ENCODE results near the gene NCK1.
"Not testable (repeated sequence)": the region's sequence is repeated elsewhere in the genome, so short reads cannot be mapped to it uniquely, and the experiment has no call there.

The NCK1 gene

DNA sequence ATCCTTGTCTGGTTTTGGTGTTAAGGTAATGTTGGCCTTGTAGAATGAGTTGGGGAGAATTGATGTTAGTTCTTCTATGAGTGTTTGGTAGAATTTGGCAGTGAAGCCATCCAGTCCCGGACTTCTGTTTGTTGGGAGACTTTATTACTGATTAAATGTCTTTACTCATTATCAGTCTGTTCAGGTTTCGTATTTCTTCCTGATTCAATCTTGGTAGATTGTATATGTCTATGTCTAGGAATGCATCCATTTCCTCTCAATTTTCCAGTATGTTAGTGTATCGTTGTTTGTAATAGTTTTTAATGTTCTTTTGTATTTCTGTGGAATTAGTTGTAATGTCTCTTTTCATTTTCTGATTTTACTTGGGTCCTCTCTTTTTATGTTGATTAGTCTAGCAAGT lies 39.4 kb downstream of the NCK1 start:
- DNase-seq (ENCODE audit: low read depth): no peak
- H3K4me3 ChIP-seq (ENCODE audit: low read depth, low read length): no peak overlapping the region
- TF ChIP-seq, protein P1, sequence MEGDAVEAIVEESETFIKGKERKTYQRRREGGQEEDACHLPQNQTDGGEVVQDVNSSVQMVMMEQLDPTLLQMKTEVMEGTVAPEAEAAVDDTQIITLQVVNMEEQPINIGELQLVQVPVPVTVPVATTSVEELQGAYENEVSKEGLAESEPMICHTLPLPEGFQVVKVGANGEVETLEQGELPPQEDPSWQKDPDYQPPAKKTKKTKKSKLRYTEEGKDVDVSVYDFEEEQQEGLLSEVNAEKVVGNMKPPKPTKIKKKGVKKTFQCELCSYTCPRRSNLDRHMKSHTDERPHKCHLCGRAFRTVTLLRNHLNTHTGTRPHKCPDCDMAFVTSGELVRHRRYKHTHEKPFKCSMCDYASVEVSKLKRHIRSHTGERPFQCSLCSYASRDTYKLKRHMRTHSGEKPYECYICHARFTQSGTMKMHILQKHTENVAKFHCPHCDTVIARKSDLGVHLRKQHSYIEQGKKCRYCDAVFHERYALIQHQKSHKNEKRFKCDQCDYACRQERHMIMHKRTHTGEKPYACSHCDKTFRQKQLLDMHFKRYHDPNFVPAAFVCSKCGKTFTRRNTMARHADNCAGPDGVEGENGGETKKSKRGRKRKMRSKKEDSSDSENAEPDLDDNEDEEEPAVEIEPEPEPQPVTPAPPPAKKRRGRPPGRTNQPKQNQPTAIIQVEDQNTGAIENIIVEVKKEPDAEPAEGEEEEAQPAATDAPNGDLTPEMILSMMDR (conservative IDR thresholded peaks at IDR 0.05; ENCODE audit: low read depth, low read length): no peak

DNA sequence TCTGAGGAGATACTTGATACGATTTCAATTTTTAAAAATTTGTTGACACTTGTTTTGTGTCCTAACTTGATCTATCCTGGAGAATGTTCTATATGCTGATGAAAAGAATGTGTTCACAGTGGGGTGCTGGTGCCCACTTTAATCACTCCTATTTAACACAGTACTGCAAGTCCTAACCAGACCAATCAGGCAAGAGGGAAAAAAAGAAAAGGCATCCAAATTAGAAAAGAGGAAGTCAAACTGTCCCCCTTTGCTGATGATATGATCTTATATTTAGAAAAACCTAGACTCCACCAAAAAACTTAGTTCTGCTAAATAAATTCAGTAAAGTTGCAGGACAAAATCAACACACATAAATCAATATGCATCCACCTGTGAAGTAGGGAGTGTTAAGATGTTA lies 40.5 kb downstream of the NCK1 start:
- not testable (repeated sequence) for H3K4me3 ChIP-seq (ENCODE audit: low read depth, low read length); DNase-seq (ENCODE audit: low read depth)

DNA sequence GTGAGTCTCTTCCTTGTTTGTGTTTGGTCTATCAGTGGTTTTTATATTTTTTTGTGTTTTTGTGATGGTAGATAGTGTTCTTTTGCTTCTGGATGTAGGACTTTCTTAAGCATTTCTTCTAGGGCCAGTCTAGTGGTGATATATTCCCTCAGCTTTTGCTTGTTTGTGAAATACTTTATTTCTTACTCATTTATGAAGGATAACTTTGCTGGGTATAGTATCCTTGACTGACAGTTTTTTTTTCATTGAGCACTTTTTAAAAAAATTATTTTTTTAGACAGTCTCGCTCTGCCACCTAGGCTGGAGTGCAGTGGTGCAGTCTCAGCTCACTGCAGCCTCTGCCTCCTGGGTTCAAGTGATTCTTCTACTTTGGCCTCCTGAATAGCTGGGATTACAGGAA lies 41.9 kb downstream of the NCK1 start:
- H3K4me3 ChIP-seq (ENCODE audit: low read depth, low read length): no peak overlapping the region
- no peak for DNase-seq (ENCODE audit: low read depth)
- TF ChIP-seq, protein P1 (conservative IDR thresholded peaks at IDR 0.05; ENCODE audit: low read depth, low read length): no peak

DNA sequence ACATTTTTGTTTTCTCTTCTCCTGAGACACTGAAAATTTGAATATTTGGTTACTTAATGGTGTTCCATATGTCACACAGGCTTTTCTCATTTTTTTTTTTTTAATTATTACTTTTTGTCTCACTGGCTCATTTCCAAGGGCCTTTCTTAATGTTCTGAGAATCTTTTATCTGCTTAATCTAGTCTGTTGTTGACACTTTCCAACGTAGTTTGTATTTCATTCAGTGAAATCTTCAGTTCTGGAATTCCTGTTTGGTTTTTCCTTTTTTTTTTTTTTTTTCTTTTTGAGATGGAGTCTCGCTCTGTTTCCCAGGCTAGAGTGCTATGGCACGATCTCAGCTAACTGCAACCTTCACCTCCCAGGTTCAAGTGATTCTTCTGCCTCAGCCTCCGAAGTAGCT lies 42.7 kb downstream of the NCK1 start:
- TF ChIP-seq, protein P1 (conservative IDR thresholded peaks at IDR 0.05; ENCODE audit: low read depth, low read length): no peak
- DNase-seq (ENCODE audit: low read depth): no peak
- H3K4me3 ChIP-seq (ENCODE audit: low read depth, low read length): no peak overlapping the region

DNA sequence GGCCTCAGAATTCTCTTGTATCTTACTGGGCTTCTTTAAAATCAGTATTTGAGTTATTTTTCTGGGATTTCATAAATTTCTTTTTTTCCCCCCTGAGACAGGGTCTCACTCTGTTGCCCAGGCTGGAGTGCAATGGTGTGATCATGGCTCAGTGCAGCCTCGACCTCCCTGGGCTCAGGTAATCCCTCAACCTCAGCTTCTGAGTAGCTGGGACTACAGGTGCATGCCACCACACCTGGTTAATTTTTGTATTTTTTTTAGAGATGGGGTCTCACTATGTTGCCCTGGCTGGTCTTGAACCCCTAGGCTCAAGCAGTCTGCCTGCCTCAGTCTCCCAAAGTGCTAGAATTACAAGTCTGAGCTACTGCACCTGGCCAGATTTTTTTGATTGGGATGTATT lies 43.5 kb downstream of the NCK1 start:
- no peak for DNase-seq (ENCODE audit: low read depth)
- TF ChIP-seq, protein P1 (conservative IDR thresholded peaks at IDR 0.05; ENCODE audit: low read depth, low read length): no peak
- H3K4me3 ChIP-seq (ENCODE audit: low read depth, low read length): no peak overlapping the region

DNA sequence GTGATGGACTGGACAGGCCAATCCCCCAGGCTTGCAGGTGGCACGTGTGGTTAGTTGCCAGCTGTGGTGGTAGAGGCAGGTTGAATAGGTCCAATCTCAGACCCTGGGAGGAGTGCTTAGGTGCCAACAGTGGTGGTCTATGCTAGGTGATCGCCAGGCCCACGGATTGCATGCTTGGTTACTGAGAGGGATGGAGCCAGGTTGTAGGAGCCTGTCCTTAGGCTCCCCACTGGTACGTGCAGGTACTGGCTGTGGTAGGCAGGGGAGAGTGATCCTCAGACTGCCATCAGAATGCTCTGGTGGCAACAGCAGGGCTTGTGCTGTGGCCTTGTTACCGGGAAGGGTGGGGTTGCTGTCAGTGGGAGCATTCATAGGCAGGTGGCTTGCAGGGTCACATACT lies 44.7 kb downstream of the NCK1 start:
- H3K4me3 ChIP-seq (ENCODE audit: low read depth, low read length): no peak overlapping the region
- TF ChIP-seq, protein P1 (conservative IDR thresholded peaks at IDR 0.05; ENCODE audit: low read depth, low read length): no peak
- no peak for DNase-seq (ENCODE audit: low read depth)

DNA sequence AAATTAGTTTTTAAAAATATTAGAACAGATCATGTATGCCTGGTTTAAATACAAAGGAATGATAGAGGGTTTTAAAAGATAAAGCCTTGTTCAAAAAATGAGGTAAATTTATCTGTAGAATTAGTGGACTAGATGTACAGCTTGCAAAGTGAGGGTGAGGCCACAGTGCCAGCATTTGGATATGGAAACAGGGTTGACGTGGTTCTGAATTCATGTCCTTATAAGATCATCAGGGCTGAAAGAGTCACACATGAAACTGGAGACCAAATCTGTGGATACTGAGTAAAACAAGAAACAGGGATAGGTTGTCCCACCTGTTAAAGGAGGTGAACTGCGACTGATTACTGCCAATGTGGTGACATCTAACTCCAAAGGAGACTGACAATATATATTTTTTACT lies 46.3 kb downstream of the NCK1 start:
- TF ChIP-seq, protein P1 (conservative IDR thresholded peaks at IDR 0.05; ENCODE audit: low read depth, low read length): no peak
- H3K4me3 ChIP-seq (ENCODE audit: low read depth, low read length): no peak overlapping the region
- DNase-seq (ENCODE audit: low read depth): no peak

DNA sequence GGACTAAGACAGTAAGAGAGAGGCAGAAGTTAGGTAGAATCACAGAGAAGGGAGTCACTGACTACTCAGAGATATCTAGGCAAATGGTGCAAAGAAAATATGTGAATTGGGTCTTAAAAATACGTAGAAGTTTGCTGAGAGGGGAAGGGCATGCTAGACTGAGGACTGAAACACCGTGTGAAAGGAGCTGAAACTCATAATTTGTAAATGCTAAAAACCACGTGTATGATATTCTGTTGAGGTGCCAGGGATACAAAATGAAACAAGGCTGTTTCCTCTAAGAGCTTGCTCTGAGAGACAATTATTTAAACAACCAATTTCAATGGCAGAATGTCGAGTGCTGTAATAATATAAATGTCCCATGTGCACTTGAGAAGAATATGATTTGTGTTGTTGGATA lies 47.2 kb downstream of the NCK1 start:
- TF ChIP-seq, protein P1 (conservative IDR thresholded peaks at IDR 0.05; ENCODE audit: low read depth, low read length): no peak
- DNase-seq (ENCODE audit: low read depth): no peak
- H3K4me3 ChIP-seq (ENCODE audit: low read depth, low read length): no peak overlapping the region

All from choroid plexus epithelial cell (primary cell).